Stimulated activated CD4-positive, alpha-beta T cell treated with anti-CD3 and anti-CD28 coated beads, Interleukin-2, amount 100 ng/mL, for 24 hours (primary cell): ENCODE measurements around the gene ANTXRL.
"Not testable (repeated sequence)": the region's sequence is repeated elsewhere in the genome, so short reads cannot be mapped to it uniquely, and the experiment has no call there.

Experiments
- DNase-seq, 2 donors: peaks; one replicate each; pipeline ENCODE4 v3.0.0-alpha.2; 2020

Gene ANTXRL

DNA sequence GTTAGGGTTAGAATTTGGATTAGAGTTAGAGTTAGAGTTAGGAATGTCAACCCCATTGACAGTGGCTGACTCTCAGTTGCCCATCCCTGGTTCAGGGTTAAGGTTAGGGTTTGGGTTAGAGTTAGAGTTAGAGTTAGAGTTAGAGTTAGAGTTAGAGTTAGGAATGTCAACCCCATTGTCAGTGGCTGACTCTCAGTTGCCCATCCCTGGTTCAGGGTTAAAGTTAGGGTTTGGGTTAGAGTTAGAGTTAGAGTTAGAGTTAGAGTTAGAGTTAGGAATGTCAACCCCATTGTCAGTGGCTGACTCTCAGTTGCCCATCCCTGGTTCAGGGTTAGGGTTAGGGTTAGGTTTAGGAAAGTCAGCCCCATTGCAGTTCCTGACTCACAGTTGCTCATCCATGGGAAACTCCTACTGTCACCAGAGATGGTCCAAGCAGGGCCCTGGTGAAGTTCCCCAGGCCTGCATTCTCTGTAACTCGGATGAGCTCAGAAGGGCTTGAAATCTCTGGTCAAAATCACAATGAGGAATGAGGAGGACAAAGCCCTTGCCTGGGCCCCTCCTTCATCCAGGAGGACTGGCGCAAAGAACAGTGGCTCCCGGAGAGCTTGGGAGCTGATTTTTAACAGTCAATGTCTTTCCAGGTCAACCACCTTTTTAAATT, 8.7 kb downstream of the ANTXRL start:
- not testable (repeated sequence) for DNase-seq

DNA sequence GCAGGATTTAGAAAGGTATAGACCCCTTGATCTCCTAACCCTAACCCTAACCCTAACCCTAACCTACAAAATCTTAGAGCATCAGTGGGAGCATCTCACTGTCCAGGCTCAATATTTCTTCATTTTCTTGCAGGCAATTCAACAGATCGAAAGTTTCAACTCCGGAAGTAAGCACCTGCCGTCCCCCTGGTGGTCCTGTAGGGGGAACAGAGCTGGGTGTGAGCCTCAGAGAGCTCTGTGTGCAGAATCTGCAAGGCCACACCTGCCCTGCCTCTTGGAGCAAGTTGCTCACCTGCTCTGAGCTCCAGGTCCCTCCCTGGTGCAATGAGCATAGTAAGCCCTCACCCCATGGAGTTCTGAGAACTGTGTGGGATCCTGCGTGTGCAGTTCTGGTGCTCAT, 9.3 kb downstream of the ANTXRL start:
- DNase-seq: not testable (repeated sequence)

DNA sequence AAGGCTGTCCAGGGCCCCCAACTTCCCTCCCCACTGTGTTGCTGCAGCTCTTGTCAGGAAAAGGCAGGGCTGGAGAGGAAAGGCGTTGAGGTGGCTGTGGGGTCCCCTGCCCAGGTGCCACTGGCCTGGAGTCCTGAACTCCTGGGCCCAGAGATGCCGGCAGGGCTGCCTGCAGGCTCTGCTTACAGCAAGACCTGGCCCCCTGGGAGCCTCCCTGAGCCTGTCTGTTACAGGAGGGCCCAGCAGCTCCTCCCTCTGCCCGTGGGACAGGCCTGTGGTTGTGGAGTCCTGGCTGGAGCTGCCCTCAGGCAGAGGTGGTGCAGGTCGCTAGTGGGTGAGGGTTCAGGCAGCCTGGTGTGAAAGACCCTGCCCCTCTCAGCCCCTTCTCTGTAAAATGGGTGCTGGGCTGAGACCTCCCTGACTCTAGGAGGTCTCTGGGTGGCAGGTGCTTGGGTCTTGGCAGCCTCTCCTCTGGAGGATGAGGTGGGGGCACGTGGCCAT, 9.9 kb downstream of the ANTXRL start:
- no peak for DNase-seq

DNA sequence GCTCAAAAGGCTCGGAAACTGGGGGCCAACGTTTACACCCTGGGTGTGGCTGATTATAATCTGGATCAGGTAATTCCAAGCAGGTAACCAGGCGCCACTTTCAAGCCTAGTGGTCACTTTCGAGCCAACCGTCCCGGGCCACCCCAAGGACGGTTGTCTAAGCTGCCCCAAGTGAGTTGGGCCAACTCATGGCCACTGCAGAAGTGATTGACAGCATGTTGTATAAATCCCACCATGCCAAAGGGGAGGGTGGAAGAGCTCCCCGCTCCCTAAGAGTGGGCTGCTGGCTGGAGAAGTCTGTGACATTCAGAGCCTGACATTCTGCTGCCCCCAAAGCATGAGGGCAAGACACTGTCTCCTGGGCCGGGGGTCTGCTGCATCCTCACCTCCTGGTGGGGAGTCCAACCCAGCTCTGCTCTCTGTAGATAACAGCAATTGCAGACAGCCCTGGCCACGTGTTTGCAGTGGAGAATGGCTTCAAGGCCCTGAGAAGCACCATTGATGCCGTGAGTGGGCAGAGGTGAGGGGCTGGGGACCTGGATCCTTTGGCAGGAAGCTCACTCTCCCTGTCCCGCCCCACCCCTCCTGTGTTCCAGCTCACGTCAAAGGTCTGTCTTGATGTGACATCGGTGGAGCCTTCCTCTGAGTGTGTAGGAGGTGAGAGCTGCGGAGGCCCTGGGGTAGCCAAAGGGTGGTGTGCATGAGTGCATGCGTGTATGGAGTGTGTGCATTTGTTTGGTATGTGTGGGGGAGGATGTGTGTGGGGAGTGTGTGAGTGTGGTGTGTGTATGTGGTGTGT, 10.8 kb downstream of the ANTXRL start:
- no peak for DNase-seq

DNA sequence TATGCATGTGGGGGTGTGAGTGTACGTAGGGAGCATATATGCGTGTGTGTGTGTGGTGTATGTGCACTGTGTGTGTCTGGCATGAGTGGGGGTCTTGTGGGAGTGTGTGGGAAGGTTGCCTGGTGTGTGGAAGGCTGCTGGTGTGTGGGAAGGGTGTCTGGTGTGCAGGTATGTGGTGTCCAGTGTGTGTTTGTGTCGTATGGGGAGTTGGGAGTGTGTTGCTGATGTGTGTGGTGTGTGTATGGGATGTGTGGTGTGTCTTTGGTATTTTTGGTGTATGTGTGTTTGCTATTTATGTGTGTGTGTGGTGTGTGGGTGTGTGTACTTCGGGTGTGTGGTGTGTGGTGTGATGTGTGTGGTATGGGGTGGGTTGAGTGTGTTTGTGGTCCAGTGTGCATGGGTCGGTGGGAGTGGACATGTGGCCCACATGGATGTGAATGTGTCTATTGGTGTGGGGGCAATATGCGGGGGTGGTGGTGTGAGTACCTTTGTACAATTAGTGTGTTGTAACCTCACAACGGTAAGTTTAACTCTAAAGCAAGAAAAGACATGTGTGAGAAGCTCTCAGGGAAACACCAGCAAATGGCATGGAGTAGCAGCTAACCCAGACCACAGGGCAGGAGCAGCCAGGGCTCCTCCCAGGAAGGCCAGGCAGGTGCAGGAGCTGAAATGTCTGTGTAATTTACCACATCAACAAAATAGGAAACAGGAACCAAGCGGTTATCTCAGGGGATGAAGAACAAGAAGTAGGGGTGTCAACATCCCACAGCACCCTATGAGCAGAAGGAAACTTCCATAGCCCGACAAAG, 11.9 kb downstream of the ANTXRL start:
- DNase-seq: no peak

DNA sequence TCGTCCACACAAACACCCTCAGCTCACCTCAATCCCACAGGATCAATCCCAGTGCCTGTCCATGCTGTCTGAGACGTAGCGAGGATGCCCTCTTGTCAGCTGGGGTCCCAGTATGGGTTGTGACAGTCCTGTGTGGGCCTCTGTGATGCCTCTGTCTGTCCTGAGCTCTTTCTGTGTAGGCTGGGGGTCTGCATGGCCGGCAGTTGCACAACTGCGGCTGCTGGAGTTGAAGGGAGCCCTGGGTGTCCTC, 12.4 kb downstream of the ANTXRL start:
- no peak for DNase-seq

DNA sequence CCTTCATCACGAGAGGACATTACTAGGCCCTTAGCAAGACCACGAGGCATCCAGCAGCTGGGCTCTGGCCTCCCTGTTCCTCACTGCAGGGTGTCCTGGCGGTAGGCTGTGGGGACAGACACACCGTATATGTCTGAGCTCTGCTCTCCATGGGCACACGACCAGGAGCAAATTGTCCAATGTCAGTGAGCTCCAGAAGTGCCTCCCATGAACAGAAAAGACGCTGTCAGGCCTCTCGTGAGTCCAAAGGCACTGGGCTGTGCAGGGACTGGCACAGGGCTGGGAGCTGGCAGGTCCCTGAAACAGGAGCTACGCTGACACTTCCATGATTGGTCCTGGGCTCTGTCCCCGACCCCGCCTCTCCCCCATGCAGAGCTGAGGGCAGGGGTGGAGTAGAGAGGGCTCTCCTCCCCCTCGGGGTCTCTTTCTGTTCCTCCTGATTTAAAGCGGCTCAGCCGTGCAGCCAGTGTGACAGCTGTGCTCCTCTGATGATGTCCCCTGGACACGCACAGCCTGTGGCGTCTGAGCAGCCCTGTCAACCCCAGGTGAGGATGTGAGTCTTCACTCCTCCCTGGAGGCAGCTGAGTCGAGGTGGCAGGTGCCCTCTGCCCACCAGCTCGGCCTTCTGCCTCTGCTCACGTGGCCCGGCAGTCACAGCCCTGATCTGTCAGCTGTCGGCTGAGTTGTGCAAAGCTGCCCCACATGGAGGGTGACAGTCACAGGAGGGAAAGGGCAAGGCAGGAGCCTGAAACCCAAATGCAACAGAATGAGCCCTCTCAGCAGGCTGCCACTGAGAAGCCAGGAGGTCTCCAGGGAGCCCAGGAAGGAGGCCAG, 13.0 kb downstream of the ANTXRL start:
- DNase-seq: no peak

DNA sequence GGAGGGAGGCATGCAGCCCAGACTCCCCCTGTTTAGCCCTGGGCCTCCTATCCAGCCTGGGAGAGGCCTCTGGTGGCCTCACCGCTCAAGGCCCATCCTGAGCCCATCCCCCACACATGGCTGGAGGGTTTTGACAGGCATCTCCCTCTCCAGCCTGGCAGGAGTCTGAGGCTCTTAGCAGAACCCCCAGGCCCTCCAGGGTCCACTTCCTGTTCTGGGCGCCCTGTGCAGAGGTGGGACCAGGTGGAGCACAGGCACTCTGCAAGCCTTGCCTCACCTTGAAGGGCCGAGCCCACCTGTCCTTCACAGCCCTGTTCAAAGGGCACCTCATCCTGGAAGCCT, 13.5 kb downstream of the ANTXRL start:
- DNase-seq: not testable (repeated sequence)

DNA sequence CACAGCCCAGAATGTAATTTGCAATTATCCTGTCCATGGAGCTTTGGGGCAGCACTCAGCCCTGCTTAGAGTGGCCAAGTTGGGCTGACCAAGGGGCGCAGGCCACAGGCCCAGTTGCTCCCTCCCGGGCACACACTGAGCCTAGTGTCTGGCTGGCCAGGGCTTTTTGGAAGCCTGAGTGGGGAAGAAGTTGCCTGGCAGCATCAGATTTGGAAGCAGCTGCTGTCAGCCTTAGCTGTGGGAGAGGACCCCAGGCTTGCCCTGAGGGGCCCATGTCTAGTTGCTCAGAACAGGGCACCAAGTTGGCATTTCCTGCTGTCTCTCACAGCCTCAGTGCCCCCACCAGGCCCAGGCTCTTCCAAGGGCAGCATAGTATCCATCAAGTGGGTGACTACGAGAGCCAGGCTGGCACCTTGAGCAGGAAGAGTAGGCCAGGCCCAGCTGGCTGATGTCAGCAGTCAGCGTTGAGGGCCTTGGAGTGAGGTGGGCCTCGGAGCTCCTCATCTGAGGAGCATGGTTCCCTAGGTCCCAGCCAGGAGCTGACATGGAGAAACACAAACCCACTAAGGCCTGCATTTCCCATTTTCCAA, 14.4 kb downstream of the ANTXRL start:
- no peak for DNase-seq

DNA sequence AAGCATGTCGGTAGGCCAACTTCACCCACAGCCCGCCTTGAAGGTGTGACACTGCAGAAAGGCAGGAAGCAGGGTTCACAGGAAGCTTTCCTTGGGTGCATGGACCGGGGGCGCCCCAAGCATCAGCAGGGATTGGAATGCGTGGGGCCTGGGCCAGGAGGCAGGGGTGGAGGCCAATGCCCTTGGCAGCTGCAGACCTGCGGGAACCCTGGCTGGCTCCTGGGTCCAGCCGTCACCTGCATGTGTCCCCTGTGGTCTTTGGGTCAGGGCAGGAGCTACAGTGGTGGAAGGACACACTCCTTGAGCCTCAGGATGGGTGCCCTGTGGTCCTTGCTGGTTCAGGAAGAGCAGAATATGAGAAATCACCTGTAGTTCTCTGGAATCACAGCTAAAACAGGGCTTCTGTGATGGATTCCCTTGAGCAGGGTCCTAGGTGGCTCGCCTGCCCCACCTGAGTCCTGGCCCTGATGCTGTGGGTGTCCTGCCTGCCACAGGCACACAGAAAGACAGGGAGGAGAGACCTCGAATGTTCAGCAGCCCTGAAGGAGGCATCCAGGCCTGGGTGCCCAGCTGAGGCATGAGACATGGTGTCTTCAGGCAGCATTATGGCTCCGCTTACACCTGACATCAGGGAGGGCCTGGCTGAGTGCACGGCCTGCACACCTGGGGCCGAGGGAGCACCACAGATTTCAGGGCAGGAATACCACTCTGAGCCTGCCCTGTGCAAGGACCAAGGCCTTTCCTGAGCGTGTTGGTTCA, 15.1 kb downstream of the ANTXRL start:
- DNase-seq: no peak

DNA sequence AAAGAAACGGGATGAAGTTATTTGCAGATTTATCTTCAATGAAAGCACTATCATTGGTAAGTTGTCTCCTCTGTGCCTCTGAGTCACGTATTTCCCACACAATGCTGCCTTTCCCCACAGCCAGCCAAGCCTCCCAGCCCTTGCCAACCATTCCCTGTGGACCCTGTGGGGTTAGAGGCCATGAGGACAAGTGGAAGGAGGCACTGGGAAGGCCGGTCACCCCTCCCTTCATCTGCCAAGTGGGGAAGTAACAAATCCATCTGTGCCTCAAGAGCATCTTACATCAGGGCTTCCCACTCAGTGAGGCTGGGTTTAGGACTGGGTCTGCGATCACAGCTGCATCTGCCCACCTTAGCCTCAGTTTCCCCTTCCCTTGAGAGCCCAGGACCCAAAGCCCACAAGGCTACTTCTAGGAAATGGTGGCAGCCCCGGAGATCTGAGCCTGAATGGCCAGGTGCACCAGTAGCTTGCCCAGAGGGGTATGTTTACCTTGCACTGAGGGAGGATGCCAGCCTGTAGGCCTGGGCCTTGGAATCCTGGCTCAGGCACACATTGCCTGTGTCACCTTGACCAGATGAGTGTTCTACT, 16.1 kb downstream of the ANTXRL start:
- DNase-seq: not testable (repeated sequence)

DNA sequence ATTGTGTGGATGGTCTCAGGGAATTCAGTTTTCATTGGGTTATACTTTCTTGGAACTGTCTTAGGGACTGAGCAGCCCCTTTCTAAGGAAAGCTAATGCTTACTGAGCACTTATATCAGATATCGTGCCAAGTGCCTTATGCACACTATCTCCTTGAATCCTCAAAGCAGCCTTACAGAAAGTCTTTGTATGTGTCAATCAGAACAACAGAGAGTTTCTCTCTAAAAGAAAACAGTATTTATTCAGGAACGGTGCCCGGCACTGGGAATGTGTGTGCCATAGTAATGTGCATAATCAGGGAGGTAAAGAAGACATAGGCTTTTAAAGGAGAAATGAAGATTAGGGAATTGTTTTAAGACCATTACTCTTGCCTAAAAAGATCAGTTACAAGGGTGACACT, 17.3 kb downstream of the ANTXRL start:
- no peak for DNase-seq

DNA sequence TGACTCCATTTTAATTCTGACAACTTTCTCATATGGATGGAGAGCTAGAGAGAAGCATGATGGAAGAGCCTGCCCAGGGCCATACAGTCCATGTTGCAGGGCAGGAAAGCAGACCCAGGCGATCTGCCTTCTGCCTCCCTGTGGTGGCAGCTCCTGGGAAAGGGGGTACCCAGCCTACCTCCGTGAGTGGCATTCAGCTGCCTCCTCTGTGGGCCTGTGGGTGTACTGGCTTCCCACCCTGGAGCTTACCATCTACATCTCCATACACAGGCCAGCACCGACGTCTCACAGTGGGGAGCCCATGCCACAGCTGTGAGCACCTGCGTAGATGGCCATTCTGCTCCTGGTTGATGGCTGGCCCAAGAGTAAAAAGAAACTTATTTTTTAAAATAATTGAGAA, 17.9 kb downstream of the ANTXRL start:
- not testable (repeated sequence) for DNase-seq

DNA sequence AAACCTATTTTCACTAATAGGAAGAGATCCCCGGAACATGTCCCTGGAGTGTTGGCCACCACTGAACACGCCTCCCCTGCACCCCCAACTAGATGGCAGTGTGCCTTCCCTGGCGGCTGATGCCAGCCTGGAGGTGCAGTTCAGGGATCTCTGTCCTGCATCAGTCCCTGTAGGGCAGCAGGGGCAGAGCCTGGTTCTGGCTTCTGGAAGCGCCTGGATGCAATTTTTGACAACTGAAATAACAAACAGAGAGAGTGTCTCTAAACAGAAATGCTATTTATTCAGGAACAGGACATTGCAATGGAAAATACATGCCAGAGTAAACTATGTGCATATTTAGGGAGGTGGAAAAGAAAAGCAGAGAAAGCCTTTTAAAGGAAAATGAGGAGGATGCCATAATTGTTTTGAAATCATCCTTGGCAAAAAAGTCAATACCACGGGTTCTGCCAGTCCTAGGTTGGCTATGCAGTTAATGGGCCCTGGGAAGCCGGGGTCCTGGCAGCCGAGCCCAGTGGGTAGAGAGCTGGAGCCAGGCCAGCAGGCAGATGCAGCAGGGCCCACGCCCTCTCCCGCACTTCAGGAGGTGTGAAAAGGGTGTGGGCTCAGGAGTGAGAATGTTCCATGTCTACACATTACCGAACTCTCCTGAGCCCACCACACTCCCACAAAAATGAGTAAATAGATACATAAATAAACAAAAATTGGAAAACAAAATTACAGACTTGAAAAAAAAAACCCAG, 18.5 kb downstream of the ANTXRL start:
- no peak for DNase-seq

DNA sequence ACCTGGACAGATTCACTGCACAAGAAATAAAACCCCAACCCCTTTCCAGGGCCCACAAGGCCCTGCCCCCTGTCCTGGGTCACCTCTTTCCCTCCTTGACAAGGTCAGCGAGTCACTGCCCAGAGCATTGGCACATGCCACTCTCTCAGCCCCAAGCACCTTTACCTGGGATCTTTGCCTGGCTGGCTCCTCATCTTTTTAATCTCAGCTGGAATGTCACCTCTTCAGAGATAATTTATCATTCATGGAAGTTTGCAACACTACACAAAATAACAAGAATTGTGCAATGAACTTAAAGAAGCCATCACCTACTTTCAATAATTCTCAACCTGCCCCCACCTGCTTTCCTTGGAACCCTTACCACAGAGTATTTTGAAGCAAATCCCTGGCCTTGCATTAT, 19.2 kb downstream of the ANTXRL start:
- no peak for DNase-seq

DNA sequence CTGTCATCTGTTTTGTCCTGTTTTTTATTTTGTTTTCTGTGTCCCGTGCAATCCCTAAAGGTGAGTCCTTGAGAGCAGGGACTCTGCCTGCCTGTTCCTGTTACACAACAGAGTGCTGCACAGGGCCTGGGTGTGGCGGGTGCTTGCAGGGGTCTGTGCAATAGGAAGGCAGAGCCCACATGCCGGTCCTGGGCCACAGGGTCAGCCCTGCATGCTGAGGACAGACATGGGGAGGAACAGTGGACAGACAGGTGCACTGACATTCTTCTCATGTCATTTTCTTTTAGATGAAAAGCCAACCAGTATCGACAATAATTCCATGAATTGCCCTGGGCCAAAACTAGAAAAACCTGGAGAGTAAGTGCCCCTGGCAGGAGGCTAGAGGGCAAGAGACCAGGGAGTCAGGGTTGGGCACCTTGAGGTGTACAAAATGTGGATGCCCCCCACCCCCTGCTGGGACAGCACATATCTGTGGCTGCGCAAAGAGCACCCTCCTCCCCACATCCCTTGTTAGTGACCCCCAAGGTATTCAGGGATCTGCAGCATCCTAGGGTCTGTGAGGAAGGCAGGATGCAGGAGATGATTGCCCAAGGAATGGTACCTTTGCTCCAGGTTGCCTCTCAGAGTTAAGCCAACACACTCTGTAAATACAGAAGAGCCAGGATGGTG, 19.9 kb downstream of the ANTXRL start:
- DNase-seq: no peak

DNA sequence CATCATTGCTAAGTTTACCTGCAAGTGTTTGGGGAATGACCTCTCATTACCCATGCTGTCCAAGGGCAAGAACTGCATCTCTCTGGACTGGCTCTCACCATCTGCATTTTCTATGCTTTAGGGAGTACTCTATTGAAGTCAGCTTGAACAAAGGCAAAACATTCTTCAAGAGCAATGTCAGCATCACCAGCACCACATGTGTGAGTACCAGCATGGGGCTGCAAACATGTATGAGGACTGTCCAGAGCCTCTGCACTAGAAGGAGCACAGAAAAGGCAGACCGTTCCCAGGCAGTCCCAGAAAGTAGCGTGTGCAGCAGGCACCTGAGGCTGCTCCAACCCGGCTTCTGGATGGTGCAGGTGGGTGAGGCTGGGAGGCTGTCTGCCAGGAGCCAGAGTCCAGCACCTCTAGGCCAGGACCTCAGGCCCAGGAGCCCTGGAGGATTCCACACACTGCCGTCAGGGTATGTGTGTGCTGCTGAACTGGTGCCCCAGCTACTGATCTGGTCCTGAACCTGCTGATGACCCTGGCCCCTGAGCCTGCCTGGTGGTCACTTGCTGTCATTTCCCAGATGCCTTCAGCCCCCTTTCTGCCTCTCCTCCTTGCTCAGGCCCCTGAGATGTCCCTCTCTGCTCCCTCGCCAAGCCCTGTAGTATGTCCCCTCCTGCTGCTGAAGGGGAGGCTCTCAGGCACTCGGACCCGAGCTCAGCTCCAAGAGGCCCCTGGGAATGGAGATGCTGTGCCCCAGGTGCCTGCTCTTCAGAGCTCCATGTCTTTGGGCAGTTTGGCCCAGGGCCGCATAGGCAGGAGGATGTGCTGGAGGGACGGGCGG, 20.7 kb downstream of the ANTXRL start:
- no peak for DNase-seq

DNA sequence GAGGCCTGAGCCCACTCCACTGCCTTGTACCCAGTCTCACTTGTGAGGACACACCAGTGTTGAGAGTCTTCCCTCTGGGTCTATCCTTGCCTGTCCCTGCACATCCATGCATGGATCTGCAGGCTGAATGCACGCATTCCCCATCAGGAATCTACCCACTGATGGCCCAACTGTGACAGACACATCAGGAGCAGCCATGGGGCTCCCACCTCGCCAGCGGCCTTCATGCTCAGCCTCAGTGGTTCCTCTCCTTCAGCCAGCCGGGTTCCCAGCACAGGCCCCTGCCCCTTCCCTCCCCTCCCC, 21.3 kb downstream of the ANTXRL start:
- DNase-seq: no peak

DNA sequence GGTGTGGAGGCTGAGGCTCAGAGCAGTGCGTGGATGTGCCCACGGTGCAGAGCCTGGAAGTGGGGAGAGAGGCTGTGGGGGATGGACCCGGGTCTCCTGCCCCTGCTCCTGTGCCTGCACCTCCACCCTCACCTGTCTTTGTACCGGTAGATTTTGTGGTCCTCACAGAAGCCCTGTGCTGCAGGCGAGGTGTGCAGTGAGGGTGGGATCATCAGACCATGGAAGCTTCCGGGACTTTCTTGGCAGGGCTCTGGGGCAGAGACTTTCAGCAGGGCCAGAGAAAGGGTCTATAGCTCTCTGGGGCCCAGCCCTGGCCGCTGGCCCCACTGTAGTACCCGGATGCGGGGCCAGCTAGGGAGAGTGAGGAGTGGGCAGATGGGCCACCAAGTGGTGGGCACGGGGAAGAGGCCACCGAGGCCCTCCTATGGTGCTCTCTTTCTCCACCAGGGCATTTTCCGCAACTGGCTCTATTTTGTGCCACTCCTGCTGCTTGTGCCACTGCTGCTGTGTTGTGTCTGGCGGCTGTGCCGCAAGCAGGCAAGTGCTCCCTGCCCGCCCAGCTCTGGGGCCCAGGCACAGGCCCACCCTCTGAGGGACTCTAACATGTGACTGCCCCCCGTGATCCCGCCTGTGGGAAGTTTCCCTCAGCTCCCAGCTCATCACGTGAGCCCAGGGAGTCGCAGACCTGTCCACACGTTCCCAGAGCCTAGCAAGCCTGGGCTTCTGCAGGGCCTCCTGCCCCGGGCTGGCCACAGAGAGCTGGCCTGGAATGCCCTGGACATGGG, 22.1 kb downstream of the ANTXRL start:
- DNase-seq: no peak
